Mesenchymal stem cell (in vitro differentiated cells and primary cell): Measurements from ENCODE around the gene ELMO1.

Experiments
- DNase-seq: peaks from one replicate; pipeline ENCODE4 v3.0.0-alpha.2; 2013
- H2AFZ ChIP-seq: one replicate; pipeline ENCODE4 v1.6.1; 2013; ENCODE audit warnings: low read depth, mild to moderate bottlenecking, control low read depth, inconsistent platforms, low read length, moderate library complexity
- H2AK5ac ChIP-seq: 2 replicates; pipeline ENCODE4 v1.6.1; 2013; ENCODE audit warnings: low read length, moderate library complexity, mild to moderate bottlenecking, inconsistent platforms; ENCODE audit not compliant: severe bottlenecking
- H2BK120ac ChIP-seq: one replicate; pipeline ENCODE4 v1.6.1; 2013; ENCODE audit warnings: low read depth, mild to moderate bottlenecking, inconsistent platforms, low read length, moderate library complexity
- H2BK12ac ChIP-seq, 2 experiments: one replicate each; pipeline ENCODE4 v1.6.1; 2013; ENCODE audit warnings: inconsistent platforms in 2 of 2, low read length in 2 of 2, mild to moderate bottlenecking in 2 of 2, moderate library complexity in 2 of 2, control low read depth in 1 of 2
- H2BK15ac ChIP-seq: one replicate; pipeline ENCODE4 v1.6.1; 2013; ENCODE audit warnings: mild to moderate bottlenecking, low read depth, inconsistent platforms; ENCODE audit not compliant: poor library complexity, severe bottlenecking
- H2BK5ac ChIP-seq: 2 replicates; pipeline ENCODE4 v1.6.1; 2013; ENCODE audit warnings: low read depth, mild to moderate bottlenecking, low read length, control low read depth, inconsistent platforms; ENCODE audit not compliant: poor library complexity, severe bottlenecking
- H3K14ac ChIP-seq, 2 experiments: one replicate each; pipeline ENCODE4 v1.6.1; 2013; ENCODE audit warnings: inconsistent platforms in 2 of 2, low read length in 2 of 2, control low read depth in 1 of 2, mild to moderate bottlenecking in 1 of 2, moderate library complexity in 1 of 2
- H3K18ac ChIP-seq, 2 experiments: one replicate each; pipeline ENCODE4 v1.6.1; 2013; ENCODE audit warnings: inconsistent platforms in 2 of 2, low read length in 2 of 2, control low read depth in 1 of 2, low read depth in 1 of 2, mild to moderate bottlenecking in 1 of 2
- H3K23ac ChIP-seq, 2 experiments: one replicate each; pipeline ENCODE4 v1.6.1; 2013; ENCODE audit warnings: inconsistent platforms in 2 of 2, low read length in 2 of 2, mild to moderate bottlenecking in 2 of 2, moderate library complexity in 2 of 2, control low read depth in 1 of 2
- H3K27ac ChIP-seq: 2 replicates; pipeline ENCODE4 v1.5.1; 2013; ENCODE audit warnings: mild to moderate bottlenecking, moderate library complexity, low read length, control low read depth, inconsistent platforms; ENCODE audit not compliant: poor library complexity, severe bottlenecking
- H3K27me3 ChIP-seq, 2 experiments: 2 replicates each; pipeline versions ENCODE4 v1.6.1 to v1.7.0; 2013; ENCODE audit warnings: low read length in 2 of 2, mild to moderate bottlenecking in 2 of 2, moderate library complexity in 2 of 2, control low read depth in 1 of 2, inconsistent platforms in 1 of 2; ENCODE audit not compliant: control insufficient read depth in 1 of 2, insufficient read depth in 1 of 2
- H3K36me3 ChIP-seq, 2 experiments: 2 replicates each; pipeline versions ENCODE4 v1.6.1 to v1.7.0; 2013; ENCODE audit warnings: low read length in 2 of 2, control low read depth in 1 of 2, inconsistent platforms in 1 of 2, low read depth in 1 of 2, mild to moderate bottlenecking in 1 of 2; ENCODE audit not compliant: insufficient read depth in 2 of 2, control insufficient read depth in 1 of 2
- H3K4ac ChIP-seq, 2 experiments: one replicate each; pipeline ENCODE4 v1.6.1; 2013; ENCODE audit warnings: inconsistent platforms in 2 of 2, low read length in 2 of 2, mild to moderate bottlenecking in 2 of 2, moderate library complexity in 2 of 2, control low read depth in 1 of 2, low read depth in 1 of 2
- H3K4me1 ChIP-seq: 2 replicates; pipeline ENCODE4 v1.6.1; 2013; ENCODE audit warnings: low read depth, low read length, control low read depth; ENCODE audit not compliant: control insufficient read depth, insufficient read depth
- H3K4me2 ChIP-seq: 2 replicates; pipeline ENCODE4 v1.6.1; 2013; ENCODE audit warnings: low read length, mild to moderate bottlenecking, inconsistent platforms; ENCODE audit not compliant: poor library complexity, severe bottlenecking
- H3K4me3 ChIP-seq, 2 experiments: 2 replicates each; pipeline versions ENCODE4 v1.5.1 to v1.7.0; 2013; ENCODE audit warnings: low read length in 2 of 2, mild to moderate bottlenecking in 2 of 2, control low read depth in 1 of 2, low read depth in 1 of 2; ENCODE audit not compliant: insufficient read depth in 1 of 2
- H3K79me1 ChIP-seq: replicated peaks from 2 replicates; pipeline ENCODE4 v1.6.1; 2013; ENCODE audit warnings: mild to moderate bottlenecking, control low read depth, low read length, inconsistent platforms; ENCODE audit not compliant: poor library complexity, severe bottlenecking
- H3K9ac ChIP-seq: 2 replicates; pipeline ENCODE4 v1.7.0; 2013; ENCODE audit warnings: mild to moderate bottlenecking, low read length, moderate library complexity
- H3K9me3 ChIP-seq: 2 replicates; pipeline ENCODE4 v1.7.0; 2013; ENCODE audit warnings: mild to moderate bottlenecking, low read length; ENCODE audit not compliant: control insufficient read depth
- H4K8ac ChIP-seq: one replicate; pipeline ENCODE4 v1.6.1; 2013; ENCODE audit warnings: inconsistent platforms, mild to moderate bottlenecking, low read length, moderate library complexity
- H4K91ac ChIP-seq: one replicate; pipeline ENCODE4 v1.6.1; 2013; ENCODE audit warnings: mild to moderate bottlenecking, low read length, inconsistent platforms
- WGBS: methylation state at CpG from one replicate; pipeline ENCODE4 v1.1.7; 2013; ENCODE audit warnings: mixed read lengths; 5-methylcytosine and 5-hydroxymethylcytosine counted together

ELMO1 gene

GRCh38 chr7:36955456-36956129 is 493.1 kb downstream of the ELMO1 start:
- Histone ChIP-seq H2AFZ (no peak overlapping the region), H3K4me2 (no peak overlapping the region), H2BK5ac (no peak overlapping the region), H3K27ac (no peak overlapping the region), H3K9ac (no peak overlapping the region), H3K4ac (no peak overlapping the region), H3K27me3 (peaks cover 0 to 17% of the 10 kb centered on the region in 2 experiments), H2BK120ac (no peak overlapping the region), H3K79me1 (no peaks in the 10 kb centered on the region), H3K23ac (no peak overlapping the region), H2AK5ac (no peak overlapping the region), H3K4me1 (peaks cover 1% of the 10 kb centered on the region), H3K9me3 (peaks cover 8% of the 10 kb centered on the region), H4K91ac (no peak overlapping the region), H3K18ac (no peak overlapping the region), H3K4me3 (no peak overlapping the region), H2BK12ac (no peak overlapping the region), H3K14ac (no peak overlapping the region), H2BK15ac (no peak overlapping the region), H4K8ac (no peak overlapping the region), H3K36me3 (no peaks in the 10 kb centered on the region)
- WGBS, result 89% methylated on average over 3 of the region's 3 CpGs
- no peak for DNase-seq

GRCh38 chr7:36951257-36951697 is 497.4 kb downstream of the ELMO1 start:
- no peak overlapping the region for H3K4ac ChIP-seq
- no peak overlapping the region for H2BK120ac ChIP-seq
- H3K23ac ChIP-seq, result no peak overlapping the region
- WGBS, result 84% methylated on average over 3 of the region's 3 CpGs
- H3K27ac ChIP-seq, result no peak overlapping the region
- no peak overlapping the region for H4K91ac ChIP-seq
- H3K4me1 ChIP-seq, result peaks cover 2% of the 10 kb centered on the region
- no peak overlapping the region for H2AK5ac ChIP-seq
- H2BK12ac ChIP-seq, result no peak overlapping the region
- H3K36me3 ChIP-seq, result no peaks in the 10 kb centered on the region
- H4K8ac ChIP-seq, result no peak overlapping the region
- peaks cover 23% of the 10 kb centered on the region for H3K9me3 ChIP-seq
- no peak overlapping the region for H3K4me3 ChIP-seq
- no peaks in the 10 kb centered on the region for H3K79me1 ChIP-seq
- no peak overlapping the region for H3K18ac ChIP-seq
- H3K27me3 ChIP-seq, result peaks cover 0 to 17% of the 10 kb centered on the region in 2 experiments
- H3K14ac ChIP-seq, result no peak overlapping the region
- no peak overlapping the region for H2BK15ac ChIP-seq
- H3K4me2 ChIP-seq, result no peak overlapping the region
- H2AFZ ChIP-seq, result no peak overlapping the region
- DNase-seq, result no peak
- H3K9ac ChIP-seq, result no peak overlapping the region
- H2BK5ac ChIP-seq, result no peak overlapping the region

- no peak overlapping the region for H3K23ac ChIP-seq
- no peak overlapping the region for H3K4ac ChIP-seq
- no peaks in the 10 kb centered on the region for H3K79me1 ChIP-seq
- DNase-seq, result peak; percentile 14
- peaks cover 24% of the 10 kb centered on the region for H3K9me3 ChIP-seq
- H2BK120ac ChIP-seq, result no peak overlapping the region
- H2AFZ ChIP-seq, result no peak overlapping the region
- no peak overlapping the region for H2BK5ac ChIP-seq
- no peaks in the 10 kb centered on the region for H3K36me3 ChIP-seq
- no peak overlapping the region for H2AK5ac ChIP-seq
- no peak overlapping the region for H3K4me3 ChIP-seq
- 88% methylated on average over 8 of the region's 8 CpGs for WGBS
- H3K18ac ChIP-seq, result no peak overlapping the region
- peaks cover 0 to 19% of the 10 kb centered on the region in 2 experiments for H3K27me3 ChIP-seq
- H2BK12ac ChIP-seq, result no peak overlapping the region
- no peak overlapping the region for H3K27ac ChIP-seq
- H3K9ac ChIP-seq, result no peak overlapping the region
- no peak overlapping the region for H4K91ac ChIP-seq
- H3K14ac ChIP-seq, result no peak overlapping the region
- H3K4me1 ChIP-seq, result peaks cover 2% of the 10 kb centered on the region
- H3K4me2 ChIP-seq, result no peak overlapping the region
- no peak overlapping the region for H2BK15ac ChIP-seq
- no peak overlapping the region for H4K8ac ChIP-seq
These were observed 498.7 kb downstream of the ELMO1 start for GRCh38 chr7:36949711-36950600.

DNA sequence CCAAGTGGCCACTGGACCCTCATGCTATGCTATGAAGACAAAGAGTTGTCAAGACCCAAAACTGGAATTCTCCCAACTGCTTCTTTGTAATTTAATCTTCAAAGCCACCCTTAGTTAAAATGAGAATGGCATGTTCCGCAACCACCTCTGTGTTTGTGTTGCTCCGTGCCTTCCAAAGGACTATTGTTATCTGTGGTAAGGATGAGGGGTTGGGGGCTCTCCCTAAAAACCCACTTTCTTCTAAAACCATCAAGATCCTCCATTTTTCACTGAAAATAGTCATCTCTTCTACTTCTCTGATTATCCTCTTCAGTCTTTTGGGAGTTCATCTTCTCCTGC is 502.3 kb downstream of the ELMO1 start:
- Histone ChIP-seq H3K18ac (no peak overlapping the region), H3K4ac (no peak overlapping the region), H3K4me2 (no peak overlapping the region), H3K79me1 (no peaks in the 10 kb centered on the region), H3K4me1 (peaks cover 2% of the 10 kb centered on the region), H2BK120ac (no peak overlapping the region), H3K23ac (no peak overlapping the region), H2BK15ac (no peak overlapping the region), H3K14ac (no peak overlapping the region), H2AK5ac (no peak overlapping the region), H4K91ac (no peak overlapping the region), H2AFZ (no peak overlapping the region), H2BK5ac (no peak overlapping the region), H3K4me3 (no peak overlapping the region), H3K27me3 (peaks cover 0 to 3% of the 10 kb centered on the region in 2 experiments), H3K27ac (no peak overlapping the region), H3K9me3 (peaks cover 44% of the 10 kb centered on the region), H4K8ac (no peak overlapping the region), H2BK12ac (no peak overlapping the region), H3K9ac (no peak overlapping the region), H3K36me3 (no peaks in the 10 kb centered on the region)
- no CpG with 5 or more reads among the region's 2 CpGs for WGBS
- no peak for DNase-seq
